K562 (cell line): ENCODE results near the gene ZFAND2B. TPM values are rescaled to one million over a fixed set of nuclear protein-coding genes. Genes with fewer than 3 reads are reported as not detected.

Experiments used
- CHCHD3 ChIP-seq: fragments of 250-450 bp; sonication (Bioruptor Pico); IDR thresholded peaks from 2 replicates; pipeline ENCODE4 v2.1.2; 2022; ENCODE audit warnings: mild to moderate bottlenecking
- E2F4 ChIP-seq: sonication (generic); formaldehyde crosslinking; IDR thresholded peaks from 2 replicates; pipeline ENCODE4 v1.8.0; 2022; ENCODE audit warnings: mild to moderate bottlenecking, low read depth, missing genetic modification reagents
- E2F8 ChIP-seq: fragments of 450-650 bp; IDR thresholded peaks from 2 replicates; pipeline ENCODE4 v1.7.1; 2018; ENCODE audit warnings: mild to moderate bottlenecking, low read depth; ENCODE audit not compliant: partially characterized antibody
- FOXM1 ChIP-seq, 2 experiments: fragments of 450-650 bp in 1 of 2; sonication (generic) in 1 of 2; formaldehyde crosslinking in 1 of 2; IDR thresholded peaks; 2 replicates each; pipeline versions ENCODE4 v1.6.1 to v1.9.0; 2017 to 2022; ENCODE audit warnings: low read depth in 2 of 2, mild to moderate bottlenecking in 2 of 2, missing genetic modification reagents in 1 of 2, moderate library complexity in 1 of 2
- HNRNPL ChIP-seq: fragments of 200-400 bp; formaldehyde crosslinking; IDR thresholded peaks from 2 replicates; pipeline ENCODE4 v1.6.1; 2017; ENCODE audit warnings: low read depth, mild to moderate bottlenecking, low read length
- POLR3G ChIP-seq: IDR thresholded peaks from 2 replicates; pipeline ENCODE4 v1.6.1; 2011; ENCODE audit not compliant: insufficient read length, insufficient replicate concordance; ENCODE audit errors: extremely low read depth
- RAD21 ChIP-seq, 2 experiments: fragments of 250-450 bp in 1 of 2; fragments of 450-650 bp in 1 of 2; sonication (Bioruptor Pico) in 1 of 2; formaldehyde crosslinking in 1 of 2; IDR thresholded peaks in 1 of 2; conservative IDR thresholded peaks in 1 of 2; 2 replicates each; pipeline versions ENCODE4 v1.4.0 to v1.8.0; 2020 to 2022; ENCODE audit warnings: mild to moderate bottlenecking in 2 of 2, moderate library complexity in 1 of 2
- RBM25 ChIP-seq: fragments of 200-400 bp; formaldehyde crosslinking; IDR thresholded peaks from 2 replicates; pipeline ENCODE4 v1.6.1; 2018; ENCODE audit warnings: low read length, low read depth, moderate library complexity; ENCODE audit not compliant: severe bottlenecking
- TEAD2 ChIP-seq: fragments of 450-650 bp; IDR thresholded peaks from 2 replicates; pipeline ENCODE4 v1.6.1; 2016; ENCODE audit warnings: missing genetic modification characterization, control low read depth, missing compliant biosample characterization
- YY1 ChIP-seq, 3 experiments: IDR thresholded peaks; 2 replicates each; pipeline ENCODE4 v1.6.1; 2011; ENCODE audit warnings: low read length in 2 of 3, mild to moderate bottlenecking in 2 of 3, moderate library complexity in 2 of 3, borderline replicate concordance in 1 of 3, control low read depth in 1 of 3, low read depth in 1 of 3; ENCODE audit not compliant: insufficient read depth in 3 of 3, insufficient replicate concordance in 2 of 3, control insufficient read depth in 1 of 3, insufficient read length in 1 of 3; ENCODE audit errors: extremely low read depth in 1 of 3
- ZFP91 ChIP-seq: sonication (generic); formaldehyde crosslinking; IDR thresholded peaks from 2 replicates; pipeline ENCODE4 v1.8.0; 2022; ENCODE audit warnings: mild to moderate bottlenecking, missing genetic modification reagents
- ZMIZ1 ChIP-seq, 2 experiments: fragments of 150-350 bp in 1 of 2; IDR thresholded peaks; 2 replicates each; pipeline ENCODE4 v1.6.1; 2012 to 2016; ENCODE audit warnings: low read depth in 2 of 2, low read length in 2 of 2, mild to moderate bottlenecking in 1 of 2, moderate library complexity in 1 of 2
- polyA plus RNA-seq, 8 experiments: library from polyadenylated mRNA; depleted of rRNA in 4 of 8; stranded (reverse) in 5 of 8; unstranded in 3 of 8; fragments of >200 nt; fragmentation: Nextera tagmentation in 2 of 8; fragmentation: Illumina TruSeq in 1 of 8; extraction: Ambion mirVana in 2 of 8; extraction: Trizol in 1 of 8; gene quantifications; 2 replicates each; pipeline versions ENCODE4 v1.2.1 to v1.2.3, GENCODE V29; 2011 to 2014; ENCODE audit warnings: inconsistent platforms in 1 of 8, missing spikeins in 1 of 8
- total RNA-seq, 7 experiments: library from RNA; depleted of rRNA in 6 of 7; stranded (reverse); fragments of >200 nt in 6 of 7; fragmentation: Illumina TruSeq in 2 of 7; extraction: Trizol in 2 of 7; gene quantifications; 2 replicates each; pipeline versions ENCODE4 v1.2.1 to v1.2.3, GENCODE V29; 2011 to 2021; ENCODE audit warnings: low replicate concordance in 1 of 7

The ZFAND2B gene
- total and polyA plus RNA-seq, 9 of the 15 experiments (the other 6 are each of a cell fraction or from before 2014, with no cell fraction given) = 9.9 to 33.3 (median 26.1) TPM

GRCh38 chr2:219229305-219230058 lies 22.9 kb downstream of the ZFAND2B start, which contains the start of the genes ANKZF1 and ATG9A (continued):
- TF ChIP-seq HNRNPL = no peak
- TF ChIP-seq RAD21 (CRISPR knock-in tag; conservative IDR thresholded peaks at IDR 0.05 in 1 of 2, IDR thresholded peaks at IDR 0.05 in 1 of 2) = 0 out of 4 replicates have a peak, but pooled peaks of 1 of the 2 experiments have one; percentile 15
- TF ChIP-seq POLR3G = no peak
- peak; percentile 93 for TF ChIP-seq RBM25
- TF ChIP-seq ZMIZ1 (IDR thresholded peaks at IDR 0.05; ENCODE audit: low read depth in 2 of 2, low read length in 2 of 2) = no peak
- no peak for TF ChIP-seq E2F8
- TF ChIP-seq ZFP91 (CRISPR knock-in tag) = no peak
- TF ChIP-seq CHCHD3 = no peak
- TF ChIP-seq TEAD2 = no peak
- TF ChIP-seq FOXM1 (IDR thresholded peaks at IDR 0.05; ENCODE audit: low read depth) = no peak
- TF ChIP-seq FOXM1 (CRISPR knock-in tag; IDR thresholded peaks at IDR 0.05; ENCODE audit: low read depth) = no peak
- no peak for TF ChIP-seq E2F4 (CRISPR knock-in tag)
- no peak for TF ChIP-seq YY1 (IDR thresholded peaks at IDR 0.05; ENCODE audit: borderline replicate concordance in 1 of 3, control insufficient read depth in 1 of 3, extremely low read depth in 1 of 3, insufficient read depth in 3 of 3, insufficient read length in 1 of 3, insufficient replicate concordance in 2 of 3, low read depth in 1 of 3, low read length in 2 of 3)
